Inflammatory macrophage treated with lipopolysaccharide for 1 hour (primary cell): Measurements from ENCODE around the gene AP3D1.
"Not testable (repeated sequence)": the region's sequence is repeated elsewhere in the genome, so short reads cannot be mapped to it uniquely, and the experiment has no call there.

ENCODE experiments used
- DNase-seq, 2 donors: peaks; one replicate each; pipeline ENCODE4 v3.0.0-alpha.2; 2020 to 2022

Gene AP3D1

GRCh38 chr19:2151339-2152229 is at the start of gene AP3D1:
Gene AP3D1, minus strand, starts transcription at chr19:2151566. Its CDS starts 232 bp downstream, at chr19:2151334.
- peak; percentile 100 for DNase-seq

DNA sequence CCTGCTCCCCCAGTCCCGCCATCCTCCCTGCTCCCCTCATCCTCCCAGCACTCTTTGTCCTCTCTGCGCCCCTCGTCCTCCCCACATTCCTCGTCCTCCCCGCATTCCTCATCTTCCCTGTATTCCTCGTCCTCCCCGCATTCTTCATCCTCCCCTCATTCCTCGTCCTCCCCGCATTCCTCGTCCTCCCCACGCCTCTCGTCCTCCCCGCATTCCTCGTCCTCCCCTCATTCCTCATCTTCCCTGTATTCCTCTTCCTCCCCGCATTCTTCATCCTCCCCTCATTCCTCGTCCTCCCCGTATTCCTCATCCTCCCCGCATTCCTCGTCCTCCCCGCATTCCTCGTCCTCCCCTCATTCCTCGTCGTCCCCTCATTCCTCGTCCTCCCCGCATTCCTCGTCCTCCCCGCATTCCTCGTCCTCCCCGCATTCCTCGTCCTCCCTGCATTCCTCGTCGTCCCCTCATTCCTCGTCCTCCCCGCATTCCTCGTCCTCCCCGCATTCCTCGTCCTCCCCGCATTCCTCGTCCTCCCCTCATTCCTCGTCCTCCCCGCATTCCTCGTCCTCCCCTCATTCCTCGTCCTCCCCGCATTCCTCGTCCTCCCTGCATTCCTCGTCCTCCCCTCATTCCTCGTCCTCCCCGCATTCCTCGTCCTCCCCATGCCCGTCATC is 49.4 kb upstream of the AP3D1 start:
- not testable (repeated sequence) for DNase-seq

DNA sequence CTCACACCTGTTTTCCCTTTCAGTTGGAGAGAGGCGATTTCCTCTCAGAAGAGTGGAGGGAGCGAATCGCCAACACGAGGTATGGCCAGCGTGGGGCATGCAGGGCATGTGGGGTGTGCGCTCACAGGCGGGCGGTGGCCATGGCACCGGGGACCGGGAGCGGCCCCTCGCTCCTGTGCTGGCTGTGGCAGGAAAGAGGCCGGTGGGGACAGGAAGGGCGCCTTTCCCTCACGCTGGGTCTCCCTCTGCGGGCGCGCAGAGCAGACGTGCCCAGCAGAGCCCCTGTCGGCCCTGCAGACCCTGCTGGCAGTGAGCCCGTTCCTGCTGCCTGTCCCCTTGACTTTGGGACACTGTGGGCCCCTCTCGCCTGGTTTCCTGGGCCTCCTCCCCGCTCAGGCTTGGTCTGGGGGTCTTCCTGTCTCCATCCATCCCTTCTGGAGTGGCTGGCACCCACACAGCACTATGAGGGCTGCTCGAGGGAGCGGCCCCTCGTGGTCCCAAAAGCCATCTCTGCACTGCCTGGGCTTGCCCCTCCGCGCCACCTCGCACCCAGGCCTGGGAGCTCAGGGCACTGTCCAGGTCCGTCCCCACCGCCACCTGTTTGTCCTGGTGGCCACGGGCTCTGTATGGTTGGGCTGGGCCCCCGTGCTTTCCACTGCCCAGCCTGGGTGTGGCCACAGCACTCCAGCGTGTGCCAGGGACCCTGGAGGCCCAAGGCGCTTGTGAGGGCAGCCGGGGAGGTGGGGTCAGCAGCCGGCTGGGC is 48.7 kb upstream of the AP3D1 start:
- no peak for DNase-seq

GRCh38 chr19:2199215-2199614 is 47.8 kb upstream of the AP3D1 start:
- no peak for DNase-seq

DNA sequence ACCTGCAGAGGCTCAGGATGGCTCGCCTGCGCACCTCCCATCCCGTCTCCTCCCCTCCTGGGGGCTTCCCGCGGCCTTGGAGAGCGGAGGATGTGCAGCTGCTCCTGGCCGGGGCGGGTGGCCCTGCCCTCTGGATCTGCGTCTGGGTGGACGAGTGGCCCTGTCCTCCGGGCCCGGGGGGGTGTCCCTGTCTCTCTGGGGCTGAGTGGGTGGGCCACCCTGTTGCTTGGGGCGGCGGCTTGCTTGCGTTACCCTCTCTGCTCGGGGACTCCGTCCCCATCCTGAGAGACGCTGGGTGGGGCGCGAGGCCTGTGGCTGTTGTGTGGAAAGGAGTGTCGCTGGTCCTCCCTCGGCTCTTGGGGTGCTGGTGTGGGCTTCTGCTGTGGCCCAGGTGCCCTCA is 47.0 kb upstream of the AP3D1 start:
- no peak for DNase-seq

- DNase-seq = no peak
These were observed 45.9 kb upstream of the AP3D1 start for GRCh38 chr19:2197270-2197669.

DNA sequence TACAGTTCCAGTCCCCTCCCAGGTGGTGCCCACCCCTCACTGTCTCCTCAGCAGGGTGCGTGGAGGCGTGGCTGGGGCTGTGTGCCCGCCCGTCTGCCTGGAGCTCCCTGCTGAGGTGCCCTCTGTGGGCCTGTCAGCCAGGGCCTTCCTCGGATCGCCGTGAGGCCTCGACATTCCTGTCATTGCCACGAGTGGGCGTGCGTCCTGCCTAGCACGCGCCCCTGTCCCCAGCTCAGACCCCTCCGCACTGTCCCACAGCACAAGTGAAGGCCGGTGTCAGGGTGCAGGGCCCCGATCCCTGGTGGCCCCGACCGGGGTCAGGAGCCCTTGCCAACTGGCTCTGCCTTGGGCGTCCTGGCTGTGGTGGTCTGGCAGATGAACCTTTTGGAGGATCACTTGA is 44.5 kb upstream of the AP3D1 start:
- no peak for DNase-seq

DNA sequence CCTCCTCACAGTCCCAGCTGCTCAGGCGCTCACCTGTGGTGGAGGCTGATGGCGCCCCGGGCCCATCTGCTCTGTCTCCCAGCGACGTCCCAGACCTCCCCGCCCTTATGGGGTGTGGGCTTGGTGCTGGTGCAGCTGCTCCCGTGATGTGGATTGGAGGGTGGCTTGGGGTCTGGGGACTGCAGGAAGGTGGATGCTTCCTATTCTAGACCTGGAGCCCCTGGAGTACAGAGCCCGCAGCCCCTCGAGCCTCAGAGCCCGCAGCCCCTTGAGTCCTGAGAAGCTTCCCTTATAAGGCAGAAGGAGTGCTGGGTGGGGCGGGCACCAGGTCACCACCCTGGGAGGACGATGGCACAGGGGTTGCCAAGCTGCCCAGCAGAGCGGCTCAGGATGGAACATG is 44.0 kb upstream of the AP3D1 start:
- no peak for DNase-seq

DNA sequence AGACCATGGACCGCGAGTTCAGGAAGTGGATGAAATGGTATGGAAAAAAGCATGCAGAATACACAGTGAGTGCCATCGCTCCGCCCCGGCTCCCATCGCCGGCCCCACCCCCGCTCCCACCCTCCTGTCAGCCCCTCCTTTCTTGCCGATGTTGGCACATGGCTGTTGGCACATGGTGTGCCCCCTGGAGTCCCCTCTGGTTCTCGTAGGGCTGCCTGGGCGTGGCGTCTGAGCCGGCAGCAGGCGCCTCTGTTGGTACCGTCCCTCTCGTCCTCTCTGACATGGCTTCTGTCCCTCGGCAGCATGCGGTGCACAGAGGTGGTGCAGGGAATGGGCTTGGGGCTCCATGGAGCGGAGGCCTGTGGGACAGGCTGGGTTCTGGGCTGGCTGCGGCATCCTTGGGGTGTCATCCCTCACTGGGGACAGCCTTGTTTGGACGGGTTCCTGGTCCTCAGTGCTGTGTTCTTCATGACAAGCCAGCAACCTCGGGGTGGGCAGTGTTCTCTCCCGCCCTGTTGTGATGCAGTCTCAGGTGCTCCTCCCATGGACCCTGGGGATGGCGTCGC is 43.2 kb upstream of the AP3D1 start:
- no peak for DNase-seq

GRCh38 chr19:2193807-2194206 is 42.4 kb upstream of the AP3D1 start:
- no peak for DNase-seq

DNA sequence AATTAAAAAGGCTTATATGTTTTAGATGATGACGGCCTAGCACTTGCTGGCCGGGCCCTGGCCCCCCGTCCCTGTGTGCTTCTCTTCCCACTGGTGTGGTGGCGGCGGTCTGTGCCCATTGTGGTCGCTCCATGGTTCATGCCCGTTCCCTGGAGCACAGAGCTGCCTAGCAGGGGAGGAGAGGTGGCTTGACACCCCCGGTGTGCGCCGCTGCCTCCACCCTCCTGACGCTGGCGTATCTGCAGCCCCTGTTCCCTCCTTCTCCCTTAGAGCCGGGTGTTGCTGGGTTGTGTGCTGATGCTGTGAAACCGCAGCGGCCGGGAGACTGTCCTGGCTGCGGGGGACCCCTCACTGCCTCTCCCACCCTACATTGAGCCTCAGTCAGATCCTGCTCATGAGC is 41.5 kb upstream of the AP3D1 start:
- DNase-seq = no peak

GRCh38 chr19:2191456-2192310 is 40.3 kb upstream of the AP3D1 start:
- DNase-seq = no peak

DNA sequence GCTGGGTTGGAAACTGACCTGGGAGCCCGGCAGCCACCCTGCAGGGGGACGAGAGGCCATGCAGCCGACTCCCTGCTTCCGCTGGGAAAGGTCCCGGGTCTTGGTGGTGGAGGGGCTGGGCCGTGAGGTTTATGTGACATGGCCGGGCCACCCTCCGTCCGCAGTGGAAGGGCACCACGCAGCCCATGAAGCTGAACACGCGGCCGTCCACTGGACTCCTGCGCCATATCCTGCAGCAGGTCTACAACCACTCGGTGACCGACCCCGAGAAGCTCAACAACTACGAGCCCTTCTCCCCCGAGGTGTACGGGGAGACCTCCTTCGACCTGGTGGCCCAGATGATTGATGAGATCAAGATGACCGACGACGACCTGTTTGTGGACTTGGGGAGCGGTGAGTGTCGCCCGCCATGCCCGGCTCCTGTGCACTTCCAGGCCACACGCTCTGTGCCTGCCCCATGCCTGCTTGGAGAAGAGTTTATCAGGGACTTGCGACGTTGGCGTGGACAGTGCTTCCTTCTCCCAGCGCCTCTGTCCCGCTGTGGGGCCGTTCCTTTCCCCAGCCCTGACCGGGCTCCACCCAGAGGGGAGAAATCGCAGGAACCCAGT is 39.6 kb upstream of the AP3D1 start:
- DNase-seq = no peak

- DNase-seq = no peak
These were observed 38.5 kb upstream of the AP3D1 start for GRCh38 chr19:2189880-2190279.

GRCh38 chr19:2188708-2189385 is 37.5 kb upstream of the AP3D1 start:
- DNase-seq = peak; percentile 65 to 66

DNA sequence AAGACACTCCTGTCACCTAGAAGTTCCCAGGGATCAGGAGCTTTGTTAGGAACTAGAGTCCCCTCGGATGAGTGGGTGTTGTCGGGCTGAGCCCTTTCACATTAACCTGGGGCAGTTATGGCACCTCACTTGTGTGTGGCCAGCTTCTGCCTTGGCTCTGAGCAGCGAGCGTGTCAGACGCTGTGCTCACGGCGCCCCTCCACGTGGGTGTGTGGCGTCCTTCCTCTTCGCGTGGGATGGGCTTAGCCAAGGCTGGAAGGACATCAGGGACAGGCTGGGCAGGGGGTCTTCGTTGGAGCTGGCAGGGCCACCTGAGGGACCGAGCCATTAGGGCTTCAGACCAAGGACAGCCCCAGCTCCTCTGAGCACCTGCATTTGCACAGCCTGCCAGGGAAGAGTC is 35.8 kb upstream of the AP3D1 start:
- peak; percentile 36 to 61 for DNase-seq

GRCh38 chr19:2186071-2186846 is 34.9 kb upstream of the AP3D1 start:
- DNase-seq = no peak

DNA sequence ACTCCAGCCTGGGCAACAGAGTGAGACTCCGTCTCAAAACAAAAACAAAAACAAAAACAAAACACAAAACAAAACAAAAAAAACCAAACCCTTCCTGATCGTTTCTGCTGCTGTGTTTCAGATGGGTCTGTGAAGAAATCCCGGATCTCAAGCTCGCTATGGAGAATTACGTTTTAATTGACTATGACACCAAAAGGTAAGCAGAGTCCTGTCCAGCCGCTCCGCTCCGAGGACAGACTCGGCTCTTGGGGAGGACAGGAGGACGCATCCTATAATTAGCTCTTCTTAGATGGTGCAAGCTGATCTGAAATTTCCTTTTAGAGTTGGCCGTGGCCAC is 34.3 kb upstream of the AP3D1 start:
- DNase-seq = no peak

- DNase-seq = peak; percentile 48 to 63
These were observed 33.1 kb upstream of the AP3D1 start for GRCh38 chr19:2184422-2184975.

DNA sequence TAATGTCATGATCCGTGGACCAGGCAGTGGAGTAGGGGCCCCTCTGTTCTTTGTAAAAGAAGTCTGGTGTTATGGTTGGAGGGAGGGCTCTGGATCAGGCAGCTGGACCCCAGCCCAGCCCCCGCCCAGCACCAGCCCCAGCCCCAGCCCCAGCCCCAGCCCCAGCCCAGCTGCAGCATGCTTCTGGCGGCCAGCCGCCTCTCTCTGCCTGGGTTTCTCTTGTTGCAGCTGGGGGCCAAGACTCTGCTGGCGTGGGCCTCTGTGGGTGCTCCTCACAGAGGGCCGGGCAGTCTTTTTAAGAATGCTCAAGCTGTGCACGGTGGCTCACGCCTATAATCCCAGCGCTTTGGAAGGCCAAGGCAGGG is 30.2 kb upstream of the AP3D1 start:
- no peak for DNase-seq
